SK-N-MC (cell line): ENCODE data around the gene MAP7D2.

Source experiments
- DNase-seq: peaks from one replicate; pipeline ENCODE4 v3.0.0-alpha.2; 2011; ENCODE audit warnings: low read depth, low spot score
- H3K27ac ChIP-seq: fragments of 200-600 bp; sonication (generic); 2 replicates; pipeline ENCODE4 v1.5.1; 2016; ENCODE audit warnings: mixed run types
- H3K36me3 ChIP-seq: fragments of 200-600 bp; sonication (generic); 2 replicates; pipeline ENCODE4 v1.6.1; 2017; ENCODE audit warnings: antibody characterized with exemption, low read length, mixed read lengths; ENCODE audit not compliant: insufficient read depth
- H3K4me3 ChIP-seq: fragments of 200-600 bp; sonication (generic); 2 replicates; pipeline ENCODE4 v1.5.1; 2016
- H3K9ac ChIP-seq: fragments of 200-600 bp; sonication (generic); 2 replicates; pipeline ENCODE4 v1.8.0; 2017; ENCODE audit warnings: mixed run types, mixed read lengths; ENCODE audit not compliant: insufficient read length
- H3K9me3 ChIP-seq: fragments of 200-600 bp; sonication (generic); 2 replicates; pipeline ENCODE4 v1.6.1; 2017; ENCODE audit warnings: low read depth, mild to moderate bottlenecking, antibody characterized with exemption, low read length, moderate library complexity, mixed read lengths
- EZH2 ChIP-seq: fragments of 200-600 bp; sonication (generic); IDR thresholded peaks from one replicate; pipeline ENCODE4 v1.6.1; 2017; ENCODE audit warnings: antibody characterized with exemption
- FOXP2 ChIP-seq: optimal IDR thresholded peaks from 2 replicates; pipeline ENCODE3; 2011; ENCODE audit warnings: mild to moderate bottlenecking, moderate library complexity; ENCODE audit not compliant: insufficient read depth; ENCODE audit errors: extremely low read length, control extremely low read depth
- POLR2AphosphoS5 ChIP-seq: IDR thresholded peaks from 2 replicates; pipeline ENCODE4 v1.6.1; 2012; ENCODE audit warnings: mild to moderate bottlenecking, low read depth, low read length, borderline replicate concordance

MAP7D2 gene

DNA sequence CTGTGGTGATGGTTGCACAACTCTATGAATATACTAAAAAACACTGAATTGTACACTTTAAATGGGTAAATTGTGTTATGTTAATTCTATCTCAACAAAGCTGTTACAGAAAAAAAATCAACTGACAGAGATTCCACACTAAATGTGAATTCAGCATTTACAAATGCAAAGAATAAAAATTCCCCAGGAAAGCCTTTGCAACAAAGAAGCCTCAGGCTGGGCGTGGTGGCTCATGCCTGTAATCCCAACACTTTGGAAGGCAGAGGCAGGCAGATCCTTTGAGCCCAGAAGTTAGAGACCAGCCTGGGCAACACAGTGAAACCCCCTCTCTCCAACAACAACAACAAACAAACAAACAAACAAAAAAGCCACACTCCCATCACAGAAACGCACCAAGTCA is 134.8 kb downstream of the MAP7D2 start:
- Histone ChIP-seq H3K9ac (no peak overlapping the region), H3K4me3 (no peak overlapping the region), H3K9me3 (no peaks in the 10 kb centered on the region), H3K27ac (peak overlapping the region; percentile 46; the same call in 1 of the 2 replicates), H3K36me3 (peaks cover 5% of the 10 kb centered on the region; the same call in 1 of the 2 replicates)
- DNase-seq, result no peak
- TF ChIP-seq POLR2AphosphoS5, result no peak
- no peak for TF ChIP-seq FOXP2
- TF ChIP-seq EZH2, result no peak

DNA sequence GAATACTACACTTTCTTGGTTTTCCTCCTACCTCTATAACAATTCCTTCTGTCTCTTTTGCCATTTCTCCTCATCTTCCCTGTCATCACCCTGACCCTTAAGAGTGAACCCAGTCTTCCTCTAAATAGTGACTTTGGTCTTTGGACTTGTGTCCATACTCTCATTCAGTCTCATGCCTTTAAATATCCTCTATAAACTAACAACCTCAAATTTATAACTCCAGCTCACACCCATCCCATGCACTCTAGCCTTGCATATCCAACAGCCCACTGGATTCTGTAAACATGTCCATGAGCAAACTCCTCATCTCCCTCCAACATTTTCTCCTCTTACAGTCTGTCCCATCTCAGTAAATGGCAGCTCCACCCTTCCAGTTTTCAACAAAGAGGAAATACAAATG is 140.9 kb downstream of the MAP7D2 start:
- no peak for TF ChIP-seq FOXP2
- no peak for TF ChIP-seq EZH2
- no peak for TF ChIP-seq POLR2AphosphoS5
- Histone ChIP-seq H3K4me3 (no peak overlapping the region), H3K27ac (no peak overlapping the region), H3K9me3 (no peaks in the 10 kb centered on the region), H3K9ac (no peak overlapping the region), H3K36me3 (peaks cover 5% of the 10 kb centered on the region; the same call in 1 of the 2 replicates)
- no peak for DNase-seq

DNA sequence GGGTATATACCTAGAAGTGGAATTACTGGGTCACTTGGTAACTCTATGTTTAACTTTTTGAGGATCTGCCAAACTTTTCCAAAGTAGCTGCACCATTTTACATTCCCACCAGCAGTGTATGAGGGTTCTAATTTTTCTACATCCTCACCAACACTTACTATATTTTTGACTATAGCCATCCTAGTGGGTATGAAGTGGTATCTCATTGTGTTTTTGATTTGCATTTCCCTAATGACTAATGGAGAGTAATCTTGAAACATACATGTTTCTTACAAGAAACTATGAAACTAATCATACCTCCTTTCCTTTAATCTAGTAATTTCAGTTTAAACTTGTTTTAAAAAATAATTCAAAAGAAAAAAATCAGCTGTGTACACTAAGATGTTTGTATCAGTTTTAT is 143.7 kb downstream of the MAP7D2 start:
- Histone ChIP-seq H3K9ac (no peak overlapping the region), H3K9me3 (no peaks in the 10 kb centered on the region), H3K36me3 (peaks cover under 1% of the 10 kb centered on the region; the same call in 1 of the 2 replicates), H3K27ac (no peak overlapping the region), H3K4me3 (no peak overlapping the region)
- TF ChIP-seq FOXP2, result no peak
- no peak for TF ChIP-seq POLR2AphosphoS5
- no peak for DNase-seq

DNA sequence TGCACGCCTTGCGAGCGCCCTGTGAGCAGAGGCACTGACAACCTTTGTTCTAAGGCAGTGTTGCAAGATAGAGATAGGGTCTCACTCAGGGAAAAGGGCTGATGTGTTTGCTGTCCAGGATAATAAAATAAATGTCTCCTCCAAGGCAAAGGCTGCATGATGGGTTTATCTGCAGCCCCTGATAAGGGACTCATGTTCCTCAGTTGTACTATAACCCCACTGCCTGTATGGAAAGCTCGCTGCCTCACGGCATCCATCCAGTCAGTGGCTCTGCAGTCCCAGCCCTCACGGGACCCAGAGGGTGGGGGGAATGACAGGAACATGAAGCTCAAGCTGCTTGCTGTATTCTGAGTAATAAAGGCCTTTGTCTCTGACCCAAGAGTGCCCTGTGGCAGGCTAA is 148.4 kb downstream of the MAP7D2 start:
- no peak for DNase-seq
- Histone ChIP-seq H3K9me3 (no peaks in the 10 kb centered on the region), H3K27ac (no peak overlapping the region), H3K9ac (no peak overlapping the region), H3K36me3 (no peaks in the 10 kb centered on the region), H3K4me3 (no peak overlapping the region)
- no peak for TF ChIP-seq EZH2
- TF ChIP-seq FOXP2, result no peak
- no peak for TF ChIP-seq POLR2AphosphoS5

DNA sequence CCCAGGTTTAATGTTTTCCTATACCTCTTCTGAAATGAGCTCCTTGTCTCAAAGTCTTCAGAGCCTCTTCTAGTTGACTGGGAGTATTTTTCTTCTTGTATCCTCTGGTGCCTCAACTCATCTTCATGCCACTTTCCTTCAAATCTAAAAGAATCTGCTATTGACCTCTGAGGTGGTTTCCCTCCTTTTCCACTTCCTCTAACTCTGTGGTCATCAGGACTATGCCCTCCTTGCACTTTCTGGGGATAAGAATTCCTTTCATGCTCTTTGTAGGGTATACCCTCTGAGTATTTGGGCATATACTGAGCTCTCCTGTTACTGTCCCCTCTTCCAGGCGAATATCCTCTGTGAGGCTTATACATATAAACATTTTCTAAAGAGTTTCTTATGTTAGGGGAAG is 150.7 kb downstream of the MAP7D2 start:
- Histone ChIP-seq H3K9ac (no peak overlapping the region), H3K27ac (no peak overlapping the region), H3K9me3 (no peaks in the 10 kb centered on the region), H3K4me3 (no peak overlapping the region), H3K36me3 (no peaks in the 10 kb centered on the region)
- no peak for DNase-seq
- no peak for TF ChIP-seq FOXP2
- TF ChIP-seq POLR2AphosphoS5, result no peak
- no peak for TF ChIP-seq EZH2

DNA sequence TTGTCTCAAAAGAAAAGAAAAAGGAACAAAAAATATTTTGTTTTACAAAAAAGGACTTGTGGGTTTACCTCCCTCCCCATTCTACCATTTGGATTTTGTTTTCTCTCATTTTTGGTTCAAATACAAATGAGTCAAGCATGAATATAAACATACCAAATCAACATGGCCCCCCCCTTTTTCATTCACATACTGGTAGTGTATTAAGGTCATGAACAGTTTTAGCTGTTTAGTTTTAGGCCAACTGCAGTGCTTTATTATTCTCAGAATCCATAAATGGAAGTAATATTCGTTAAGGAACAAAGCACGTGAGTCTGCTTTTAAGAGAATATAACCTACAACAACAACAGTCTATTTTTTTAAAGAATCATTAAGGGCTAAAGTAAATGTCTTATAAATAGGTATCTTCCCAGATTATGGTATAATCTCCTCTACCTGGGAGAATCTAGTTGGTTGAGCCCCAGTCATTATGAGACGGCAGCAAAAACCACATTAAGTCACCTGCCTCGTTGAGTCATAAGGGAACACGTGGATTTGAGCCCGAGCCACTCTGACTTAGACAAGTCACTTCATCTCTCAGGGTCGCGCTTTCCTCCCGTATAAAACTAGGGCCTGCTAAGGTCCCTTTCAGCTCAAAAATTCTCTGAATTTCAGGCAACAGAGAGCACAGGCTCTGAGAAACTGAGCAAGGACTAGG is 152.5 kb downstream of the MAP7D2 start:
- no peak for DNase-seq
- no peak overlapping the region for H3K9ac ChIP-seq

DNA sequence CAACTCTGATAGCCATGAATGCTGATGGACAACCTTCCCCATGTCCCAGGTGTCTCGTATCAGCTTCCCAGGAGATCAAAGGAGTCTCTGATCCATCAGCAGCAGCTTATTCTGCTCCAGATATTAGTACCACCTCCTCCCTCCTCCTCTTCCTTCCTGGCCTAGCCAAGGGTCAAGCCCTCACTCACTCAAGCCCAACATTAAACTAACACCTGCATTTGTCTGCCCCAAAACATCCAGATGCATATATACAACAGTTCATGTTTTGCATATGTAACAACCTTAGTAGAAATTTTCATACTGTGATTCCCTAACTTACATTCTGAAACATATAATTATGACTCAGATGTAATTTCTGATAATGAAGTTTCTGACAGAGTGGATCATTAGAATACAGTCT is 155.8 kb downstream of the MAP7D2 start:
- H3K27ac ChIP-seq, result no peak overlapping the region
- DNase-seq, result no peak

More for the DNA sequence above, 152.5 kb downstream of the MAP7D2 start:
- no peaks in the 10 kb centered on the region for H3K36me3 ChIP-seq
- H3K9me3 ChIP-seq, result no peaks in the 10 kb centered on the region
- no peak overlapping the region for H3K27ac ChIP-seq
- TF ChIP-seq EZH2 (no peak), FOXP2 (no peak), POLR2AphosphoS5 (no peak)
- H3K4me3 ChIP-seq, result no peak overlapping the region

DNA sequence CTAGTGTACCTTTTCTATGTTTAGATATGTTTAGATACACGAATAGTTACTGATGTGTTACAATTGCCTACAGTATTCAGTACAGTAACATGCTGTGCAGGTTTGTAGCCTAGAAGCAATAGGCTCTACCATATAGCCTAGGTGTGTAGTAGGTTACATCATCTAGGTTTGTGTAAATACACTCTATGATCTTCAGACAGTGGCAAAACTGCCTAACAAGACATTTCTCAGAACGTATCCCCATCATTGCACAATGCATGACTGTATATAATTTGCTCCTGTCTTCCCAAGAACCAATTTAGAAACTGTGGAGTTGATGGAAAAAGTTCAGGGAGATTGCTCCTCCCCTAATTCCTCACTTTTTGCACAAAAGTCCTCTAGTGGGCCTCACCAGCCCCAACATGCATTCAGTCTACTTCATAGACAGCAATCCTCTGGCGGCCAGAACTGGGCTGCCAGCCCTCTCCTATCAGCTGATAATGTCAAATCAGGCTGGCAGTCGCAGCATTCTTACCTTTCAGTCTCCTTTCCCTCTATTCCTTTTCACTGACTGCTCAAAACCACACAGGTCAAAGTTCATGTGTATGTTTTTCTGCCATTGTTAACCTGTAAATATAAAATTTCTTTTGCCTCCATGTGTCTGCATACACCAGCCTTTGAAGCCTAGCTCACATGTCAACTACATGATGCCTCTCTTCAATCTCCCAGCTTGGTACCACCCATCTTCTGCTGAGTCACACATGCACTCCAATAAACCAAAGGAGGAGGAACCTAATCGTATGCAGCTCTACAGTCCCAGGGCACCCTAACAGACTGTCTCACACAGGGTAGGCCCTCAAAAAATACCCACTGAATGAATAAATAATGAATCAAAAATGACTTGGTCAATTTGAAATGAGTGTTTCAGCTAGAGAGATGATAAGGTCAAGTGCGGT is 157.9 kb downstream of the MAP7D2 start:
- Histone ChIP-seq H3K9me3 (no peaks in the 10 kb centered on the region), H3K4me3 (no peak overlapping the region), H3K36me3 (no peaks in the 10 kb centered on the region), H3K27ac (peak overlapping the region; percentile 77; the same call in 1 of the 2 replicates), H3K9ac (no peak overlapping the region)
- TF ChIP-seq EZH2, result no peak
- no peak for DNase-seq

More for the DNA sequence above, 155.8 kb downstream of the MAP7D2 start:
- H3K36me3 ChIP-seq, result no peaks in the 10 kb centered on the region
- no peaks in the 10 kb centered on the region for H3K9me3 ChIP-seq
- no peak overlapping the region for H3K4me3 ChIP-seq
- H3K9ac ChIP-seq, result no peak overlapping the region
- TF ChIP-seq EZH2, result no peak
- no peak for TF ChIP-seq FOXP2
- no peak for TF ChIP-seq POLR2AphosphoS5

DNA sequence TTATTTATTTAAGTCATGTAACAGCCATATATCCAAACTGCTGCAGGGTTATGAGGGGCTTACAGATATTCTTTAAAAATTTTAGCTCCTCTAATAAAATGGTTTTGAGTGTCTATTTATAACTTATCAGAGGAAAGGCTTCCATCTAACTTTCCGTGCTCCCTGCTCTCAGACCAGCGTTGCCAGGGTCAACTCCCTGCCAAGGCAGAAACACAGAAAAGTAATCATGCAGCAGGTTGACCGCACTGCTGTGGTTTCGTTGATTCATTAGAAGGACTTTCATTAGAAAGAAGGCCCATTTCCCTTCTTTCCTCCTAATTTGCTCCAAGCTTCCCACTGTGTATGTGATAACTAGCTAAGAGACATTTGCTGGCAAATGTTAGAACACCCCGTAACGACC is 159.8 kb downstream of the MAP7D2 start:
- Histone ChIP-seq H3K4me3 (no peak overlapping the region), H3K36me3 (no peaks in the 10 kb centered on the region), H3K27ac (no peak overlapping the region; the same call in 1 of the 2 replicates), H3K9ac (no peak overlapping the region), H3K9me3 (no peaks in the 10 kb centered on the region)
- no peak for DNase-seq
- TF ChIP-seq POLR2AphosphoS5 (no peak), FOXP2 (no peak), EZH2 (no peak)
